D721Med (cell line): ENCODE data around the gene RPAP3.

Experiments
- DNase-seq: peaks from one replicate; pipeline ENCODE4 v3.0.0; 2011; ENCODE audit warnings: low spot score; ENCODE audit not compliant: insufficient read length
- FAIRE-seq: peaks from 2 replicates; lab custom pipeline; 2011; peaks lifted over from hg19 to GRCh38; lab: Jason Lieb, UNC
- TF ChIP-seq, protein P1 (sequence below): IDR thresholded peaks from 2 replicates; pipeline ENCODE4 v1.5.1; 2012; ENCODE audit warnings: mild to moderate bottlenecking, control low read depth; ENCODE audit not compliant: insufficient read depth; ENCODE audit errors: missing control alignments

Gene RPAP3

DNA sequence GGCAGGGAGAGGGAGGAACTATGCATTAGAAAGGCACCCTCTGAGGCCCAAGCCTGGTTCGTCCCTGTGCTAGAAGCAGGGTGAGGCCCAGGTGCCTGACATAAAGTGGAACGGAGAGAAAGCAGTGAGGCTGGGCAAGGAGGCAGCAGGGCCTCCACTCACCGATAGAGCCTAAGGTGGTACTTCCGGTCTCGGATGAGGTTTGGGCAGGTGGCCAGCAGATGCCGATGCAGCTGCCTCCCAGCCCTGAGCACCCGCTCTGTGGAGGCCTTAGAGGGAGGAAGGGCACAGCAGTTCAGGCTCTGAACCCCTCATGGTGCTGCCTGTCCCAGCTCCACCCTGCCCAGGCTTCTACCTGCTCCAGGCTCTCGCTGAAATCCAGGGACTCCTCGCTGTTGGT is 45.7 kb upstream of the RPAP3 start:
- TF ChIP-seq, protein P1, sequence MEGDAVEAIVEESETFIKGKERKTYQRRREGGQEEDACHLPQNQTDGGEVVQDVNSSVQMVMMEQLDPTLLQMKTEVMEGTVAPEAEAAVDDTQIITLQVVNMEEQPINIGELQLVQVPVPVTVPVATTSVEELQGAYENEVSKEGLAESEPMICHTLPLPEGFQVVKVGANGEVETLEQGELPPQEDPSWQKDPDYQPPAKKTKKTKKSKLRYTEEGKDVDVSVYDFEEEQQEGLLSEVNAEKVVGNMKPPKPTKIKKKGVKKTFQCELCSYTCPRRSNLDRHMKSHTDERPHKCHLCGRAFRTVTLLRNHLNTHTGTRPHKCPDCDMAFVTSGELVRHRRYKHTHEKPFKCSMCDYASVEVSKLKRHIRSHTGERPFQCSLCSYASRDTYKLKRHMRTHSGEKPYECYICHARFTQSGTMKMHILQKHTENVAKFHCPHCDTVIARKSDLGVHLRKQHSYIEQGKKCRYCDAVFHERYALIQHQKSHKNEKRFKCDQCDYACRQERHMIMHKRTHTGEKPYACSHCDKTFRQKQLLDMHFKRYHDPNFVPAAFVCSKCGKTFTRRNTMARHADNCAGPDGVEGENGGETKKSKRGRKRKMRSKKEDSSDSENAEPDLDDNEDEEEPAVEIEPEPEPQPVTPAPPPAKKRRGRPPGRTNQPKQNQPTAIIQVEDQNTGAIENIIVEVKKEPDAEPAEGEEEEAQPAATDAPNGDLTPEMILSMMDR, result no peak

DNA sequence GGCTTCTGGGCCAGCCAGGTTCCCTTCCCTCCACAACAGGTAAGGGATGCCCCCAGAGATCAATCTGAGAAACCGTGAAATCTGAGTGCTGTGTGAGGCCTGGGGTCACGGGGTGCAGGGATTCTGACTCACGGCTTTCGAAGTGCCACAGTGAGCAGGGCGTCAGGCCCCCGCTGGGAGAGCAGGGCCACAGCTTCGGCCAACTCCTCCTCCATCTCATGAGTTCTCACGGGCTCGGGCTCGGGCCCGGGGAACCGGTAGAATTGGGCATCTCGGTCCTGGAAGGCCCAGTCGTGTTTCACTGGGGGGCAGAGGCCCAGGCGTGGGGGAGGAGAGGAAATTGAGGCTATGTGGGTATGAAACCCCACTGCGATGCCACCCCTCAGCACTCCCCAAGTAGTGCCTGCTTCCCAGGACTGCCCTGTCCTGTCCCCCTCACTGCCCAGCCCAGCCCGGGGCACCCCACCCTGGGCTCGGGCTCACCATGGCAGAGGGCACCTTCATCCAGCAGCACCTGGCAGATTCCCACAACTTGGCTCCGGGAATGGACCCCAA is 45.2 kb upstream of the RPAP3 start:
- FAIRE-seq (no peak), DNase-seq (no peak)
- TF ChIP-seq, protein P1, result no peak

More for the DNA sequence above, 45.7 kb upstream of the RPAP3 start:
- no peak for DNase-seq
- no peak for FAIRE-seq

DNA sequence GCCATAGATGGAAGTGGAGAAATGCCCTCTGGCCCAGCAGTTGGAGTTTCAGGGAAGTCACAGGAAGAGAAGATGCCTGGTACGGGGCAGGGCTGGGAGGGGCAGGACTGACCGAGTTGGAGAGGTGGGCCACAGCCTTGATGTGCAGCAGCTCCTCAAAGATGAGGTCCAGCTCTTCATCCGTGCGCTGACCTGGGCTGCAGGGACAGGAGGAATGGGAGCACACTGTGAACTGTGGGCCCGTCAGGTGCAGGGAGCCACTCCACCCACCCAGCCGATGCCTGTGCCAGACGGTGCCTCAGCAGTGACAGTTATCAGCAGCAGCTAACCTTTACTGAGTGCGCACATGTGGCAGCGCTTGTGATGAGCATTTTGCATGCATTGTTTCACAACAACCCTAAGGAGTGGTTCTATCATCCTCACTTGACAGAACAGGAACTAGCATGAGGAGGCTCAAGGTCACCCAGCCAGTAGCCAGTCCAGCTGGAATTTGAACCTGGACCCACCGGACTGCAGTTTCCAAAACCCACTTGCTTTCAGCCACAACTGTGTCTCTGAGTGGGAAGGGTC is 44.5 kb upstream of the RPAP3 start:
- DNase-seq (no peak), FAIRE-seq (no peak)
- TF ChIP-seq, protein P1, result no peak

DNA sequence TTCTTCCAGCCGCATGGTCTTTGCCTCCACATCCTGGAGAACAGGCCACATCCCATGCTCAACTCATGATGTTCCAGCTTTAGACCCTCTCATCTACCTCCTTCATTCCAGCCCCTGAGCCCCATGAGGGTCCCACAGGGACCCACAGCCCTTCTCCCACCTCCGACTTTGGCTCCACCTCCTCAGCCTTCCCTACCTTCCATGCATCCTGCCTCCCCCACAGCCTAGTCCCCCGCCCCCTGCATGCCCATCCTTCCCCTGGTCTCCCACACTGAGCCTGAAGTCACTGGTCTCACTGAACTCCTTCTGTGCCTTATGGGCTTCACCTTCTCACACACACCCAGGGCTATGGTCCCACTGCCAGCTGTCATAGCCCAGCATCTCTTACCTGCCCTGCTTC is 43.1 kb upstream of the RPAP3 start:
- DNase-seq, result no peak
- TF ChIP-seq, protein P1, result no peak
- FAIRE-seq, result no peak

DNA sequence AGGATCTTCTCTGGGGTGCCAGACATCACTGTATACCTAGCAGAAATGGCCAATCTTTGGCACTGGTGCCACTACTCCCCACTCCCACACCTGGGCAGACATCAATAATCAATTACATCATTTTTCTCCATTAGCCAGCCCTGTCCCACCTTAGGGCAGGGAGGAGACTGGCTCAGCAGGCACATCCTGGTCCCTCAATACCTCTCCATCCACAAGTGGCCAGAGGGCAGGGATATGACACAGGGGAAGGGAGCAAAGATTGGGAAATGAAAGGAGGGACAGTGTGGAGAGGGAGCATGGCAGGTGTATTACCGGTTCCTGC is 42.6 kb upstream of the RPAP3 start:
- no peak for DNase-seq
- FAIRE-seq, result no peak
- TF ChIP-seq, protein P1, result no peak

DNA sequence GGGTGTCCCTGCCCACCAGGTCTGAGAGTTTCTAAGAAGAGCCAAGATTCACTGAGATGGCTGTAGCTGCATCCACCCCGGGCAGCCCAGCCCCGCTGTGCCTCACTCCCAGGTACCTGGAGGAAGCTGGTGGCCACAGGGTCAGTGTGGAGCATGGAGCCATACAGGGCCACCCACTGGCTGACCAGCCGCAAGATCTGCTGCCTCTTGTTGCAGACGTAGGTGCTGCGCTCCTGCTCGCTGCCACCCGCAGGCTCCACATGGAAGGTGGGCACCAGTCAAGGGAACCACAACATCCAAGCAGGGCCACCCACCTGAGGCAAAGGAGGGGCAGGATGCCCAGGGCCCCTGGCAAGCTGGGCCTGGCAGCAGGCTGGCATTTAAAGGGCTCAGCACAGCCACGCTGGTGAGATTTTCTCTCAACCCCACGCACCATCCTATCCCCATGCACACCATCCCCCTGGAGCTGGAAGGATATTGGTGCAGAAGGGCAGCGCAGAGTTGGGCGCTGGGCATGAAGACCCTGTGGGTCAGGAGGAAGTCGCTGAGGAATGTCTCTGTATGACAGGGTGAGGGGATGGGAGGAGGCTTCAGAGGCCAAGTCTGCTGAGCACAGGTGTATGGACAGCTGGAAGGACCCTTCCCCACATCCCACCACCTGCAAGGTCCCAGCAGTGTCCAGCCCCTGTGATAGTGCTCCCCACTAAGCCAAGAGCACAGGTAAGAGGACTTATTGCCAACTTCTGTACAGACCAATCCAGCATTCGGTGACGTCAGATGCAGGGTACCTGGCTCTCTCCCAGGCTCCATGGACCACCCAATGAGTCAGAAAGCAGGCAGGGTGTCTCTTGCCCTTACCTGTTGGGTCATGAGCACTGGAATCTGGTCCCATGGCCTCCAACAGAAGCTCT is 42.0 kb upstream of the RPAP3 start:
- TF ChIP-seq, protein P1, result no peak
- DNase-seq (no peak), FAIRE-seq (no peak)

DNA sequence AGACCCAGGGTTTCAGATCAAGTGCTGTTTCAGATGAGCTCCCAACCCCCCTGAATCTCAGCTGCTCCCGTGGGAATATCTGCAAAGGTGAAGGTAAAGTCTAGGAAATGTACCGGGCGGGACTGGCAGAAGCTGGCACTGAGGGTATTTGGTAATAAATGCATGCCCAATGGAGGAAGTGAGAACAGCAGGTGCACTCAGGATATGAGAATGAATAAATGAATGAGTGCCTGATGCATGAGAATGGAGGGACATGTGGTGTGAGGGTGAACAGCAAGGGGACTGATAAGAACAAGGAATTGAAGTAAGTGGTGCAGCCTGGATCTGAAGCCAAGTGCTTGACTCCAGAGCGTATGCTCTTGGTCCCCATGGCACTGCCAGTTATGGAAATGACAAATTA is 41.3 kb upstream of the RPAP3 start:
- FAIRE-seq, result no peak
- TF ChIP-seq, protein P1, result no peak

More for the DNA sequence above, 41.3 kb upstream of the RPAP3 start:
- DNase-seq, result no peak
